IPS-20b (cell line): Measurements from ENCODE around the gene SMCHD1.

Experiments
- H3K27ac ChIP-seq: one replicate; pipeline ENCODE4 v1.5.1; 2013; ENCODE audit warnings: low read length
- H3K27me3 ChIP-seq: 2 replicates; pipeline ENCODE4 v1.6.1; 2013; ENCODE audit warnings: mild to moderate bottlenecking, low read length, inconsistent platforms; ENCODE audit not compliant: insufficient read depth
- H3K36me3 ChIP-seq: 2 replicates; pipeline ENCODE4 v1.6.1; 2013; ENCODE audit warnings: low read depth, mild to moderate bottlenecking, inconsistent platforms, low read length, moderate library complexity; ENCODE audit not compliant: insufficient read depth
- H3K4me1 ChIP-seq: 2 replicates; pipeline ENCODE4 v1.6.1; 2013; ENCODE audit warnings: mild to moderate bottlenecking, control low read depth, inconsistent platforms, low read length, moderate library complexity; ENCODE audit not compliant: insufficient read depth
- H3K4me3 ChIP-seq: 2 replicates; pipeline ENCODE4 v1.5.1; 2013; ENCODE audit warnings: mild to moderate bottlenecking, low read length, inconsistent platforms
- H3K9ac ChIP-seq: 2 replicates; pipeline ENCODE4 v1.6.1; 2013; ENCODE audit warnings: low read depth, mild to moderate bottlenecking, inconsistent platforms, low read length, moderate library complexity
- H3K9me3 ChIP-seq: 2 replicates; pipeline ENCODE4 v1.6.1; 2013; ENCODE audit warnings: mild to moderate bottlenecking, low read depth, low read length, inconsistent platforms; ENCODE audit not compliant: insufficient read depth

SMCHD1 gene

DNA sequence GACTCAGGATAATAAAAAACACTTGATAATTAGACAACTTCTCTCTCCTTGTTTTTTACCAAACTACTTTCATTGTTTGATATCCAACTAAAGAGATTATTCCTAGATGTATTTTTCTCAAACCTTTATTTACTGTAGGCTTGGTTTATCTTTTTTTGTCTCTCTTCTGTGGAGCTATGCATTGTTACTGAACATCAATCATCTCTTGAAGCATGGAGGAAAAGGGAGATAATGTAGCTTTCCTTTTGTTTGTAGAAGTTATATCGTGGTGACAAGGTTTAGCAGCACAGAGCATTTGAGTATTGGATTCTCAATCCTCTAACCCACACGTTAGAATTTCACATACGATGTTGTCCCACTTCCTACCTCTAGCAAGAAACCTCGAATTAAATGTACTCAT lies 41.7 kb downstream of the SMCHD1 start:
- H3K27me3 ChIP-seq, result no peaks in the 10 kb centered on the region
- peaks cover 94% of the 10 kb centered on the region for H3K36me3 ChIP-seq
- no peak overlapping the region for H3K9ac ChIP-seq
- H3K4me1 ChIP-seq, result no peaks in the 10 kb centered on the region
- no peaks in the 10 kb centered on the region for H3K9me3 ChIP-seq
- no peak overlapping the region for H3K4me3 ChIP-seq
- H3K27ac ChIP-seq, result no peak overlapping the region

- Histone ChIP-seq H3K36me3 (peaks cover 98% of the 10 kb centered on the region), H3K9ac (no peak overlapping the region), H3K4me1 (no peaks in the 10 kb centered on the region), H3K4me3 (no peak overlapping the region), H3K9me3 (no peaks in the 10 kb centered on the region), H3K27me3 (no peaks in the 10 kb centered on the region), H3K27ac (no peak overlapping the region)
Measured at GRCh38 chr18:2699001-2699400, 43.5 kb downstream of the SMCHD1 start.

- H3K36me3 ChIP-seq, result peaks cover 90% of the 10 kb centered on the region
- H3K4me1 ChIP-seq, result no peaks in the 10 kb centered on the region
- H3K4me3 ChIP-seq, result no peak overlapping the region
- H3K27me3 ChIP-seq, result no peaks in the 10 kb centered on the region
- no peak overlapping the region for H3K27ac ChIP-seq
- H3K9ac ChIP-seq, result no peak overlapping the region
- H3K9me3 ChIP-seq, result no peaks in the 10 kb centered on the region
Measured at GRCh38 chr18:2704541-2704940, 49.0 kb downstream of the SMCHD1 start.

- Histone ChIP-seq H3K4me1 (no peaks in the 10 kb centered on the region), H3K9ac (no peak overlapping the region), H3K36me3 (peaks cover 85% of the 10 kb centered on the region), H3K27ac (no peak overlapping the region), H3K27me3 (no peaks in the 10 kb centered on the region), H3K4me3 (no peak overlapping the region), H3K9me3 (no peaks in the 10 kb centered on the region)
Measured at GRCh38 chr18:2706903-2707302, 51.4 kb downstream of the SMCHD1 start.

DNA sequence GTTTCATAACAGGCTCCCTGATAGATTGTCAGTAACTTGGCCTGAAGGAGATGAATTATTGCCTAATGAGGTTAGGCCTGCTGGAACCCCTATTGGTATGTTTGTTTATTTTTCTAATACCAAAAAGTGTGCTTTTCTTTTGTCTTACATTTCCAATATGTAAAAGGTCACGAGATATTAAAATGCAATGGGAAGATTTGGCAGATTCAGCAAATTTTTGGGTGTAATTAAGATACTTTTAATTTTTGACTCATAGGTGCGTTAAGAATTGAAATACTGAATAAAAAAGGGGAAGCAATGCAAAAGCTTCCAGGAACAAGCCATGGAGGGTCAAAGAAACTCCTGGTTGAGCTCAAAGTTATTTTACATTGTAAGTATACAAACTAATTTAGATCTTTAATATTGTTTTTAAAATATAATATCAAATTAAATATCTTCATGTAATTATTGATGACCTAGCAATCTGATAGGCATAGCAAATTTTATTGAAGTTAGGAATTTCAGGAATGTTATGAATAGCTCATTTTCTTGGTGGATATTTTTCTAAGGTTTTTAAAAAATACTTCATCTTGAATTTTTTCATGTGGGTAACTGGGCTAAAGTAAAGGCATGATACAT lies 52.1 kb downstream of the SMCHD1 start:
- no peak overlapping the region for H3K9ac ChIP-seq
- no peaks in the 10 kb centered on the region for H3K4me1 ChIP-seq
- peaks cover 85% of the 10 kb centered on the region for H3K36me3 ChIP-seq
- no peaks in the 10 kb centered on the region for H3K27me3 ChIP-seq
- no peaks in the 10 kb centered on the region for H3K9me3 ChIP-seq
- no peak overlapping the region for H3K27ac ChIP-seq
- H3K4me3 ChIP-seq, result no peak overlapping the region

- no peak overlapping the region for H3K4me3 ChIP-seq
- peaks cover 72% of the 10 kb centered on the region for H3K36me3 ChIP-seq
- no peaks in the 10 kb centered on the region for H3K9me3 ChIP-seq
- H3K4me1 ChIP-seq, result peaks cover 2% of the 10 kb centered on the region; the same call in 1 of the 2 replicates
- H3K9ac ChIP-seq, result no peak overlapping the region
- no peaks in the 10 kb centered on the region for H3K27me3 ChIP-seq
- no peak overlapping the region for H3K27ac ChIP-seq
Measured at GRCh38 chr18:2709316-2709715, 53.8 kb downstream of the SMCHD1 start.

DNA sequence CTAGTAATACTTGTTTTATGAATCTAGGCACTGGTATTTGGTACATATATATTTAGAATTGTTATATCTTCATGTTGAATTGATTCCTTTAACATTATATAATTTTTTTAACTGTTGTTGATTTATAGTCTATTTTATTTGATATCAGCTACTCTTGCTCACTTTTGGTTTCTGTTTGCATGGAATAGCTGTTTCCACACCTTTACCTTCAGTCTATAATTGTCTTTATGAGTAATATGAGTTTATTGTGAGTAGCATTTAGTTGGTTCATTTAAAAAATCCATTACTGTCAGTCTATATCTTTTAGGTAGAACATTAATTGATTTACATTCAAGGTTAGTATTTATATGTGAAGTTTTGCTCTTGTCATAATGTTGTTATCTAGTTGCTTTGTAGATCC lies 58.6 kb downstream of the SMCHD1 start:
- peaks cover 57% of the 10 kb centered on the region for H3K36me3 ChIP-seq
- H3K4me3 ChIP-seq, result no peak overlapping the region
- no peaks in the 10 kb centered on the region for H3K9me3 ChIP-seq
- H3K9ac ChIP-seq, result no peak overlapping the region
- H3K27ac ChIP-seq, result no peak overlapping the region
- H3K4me1 ChIP-seq, result peaks cover 7% of the 10 kb centered on the region; the same call in 1 of the 2 replicates
- H3K27me3 ChIP-seq, result no peaks in the 10 kb centered on the region

- no peaks in the 10 kb centered on the region for H3K9me3 ChIP-seq
- no peak overlapping the region for H3K4me3 ChIP-seq
- peaks cover 7% of the 10 kb centered on the region; the same call in 1 of the 2 replicates for H3K4me1 ChIP-seq
- H3K36me3 ChIP-seq, result peaks cover 53% of the 10 kb centered on the region
- H3K9ac ChIP-seq, result no peak overlapping the region
- H3K27me3 ChIP-seq, result no peaks in the 10 kb centered on the region
- no peak overlapping the region for H3K27ac ChIP-seq
Measured at GRCh38 chr18:2715990-2716389, 60.5 kb downstream of the SMCHD1 start.

GRCh38 chr18:2716394-2717326 lies 61.1 kb downstream of the SMCHD1 start:
- Histone ChIP-seq H3K9ac (no peak overlapping the region), H3K27me3 (no peaks in the 10 kb centered on the region), H3K4me3 (no peak overlapping the region), H3K4me1 (peaks cover 7% of the 10 kb centered on the region; the same call in 1 of the 2 replicates), H3K36me3 (peaks cover 58% of the 10 kb centered on the region), H3K9me3 (no peaks in the 10 kb centered on the region), H3K27ac (no peak overlapping the region)

DNA sequence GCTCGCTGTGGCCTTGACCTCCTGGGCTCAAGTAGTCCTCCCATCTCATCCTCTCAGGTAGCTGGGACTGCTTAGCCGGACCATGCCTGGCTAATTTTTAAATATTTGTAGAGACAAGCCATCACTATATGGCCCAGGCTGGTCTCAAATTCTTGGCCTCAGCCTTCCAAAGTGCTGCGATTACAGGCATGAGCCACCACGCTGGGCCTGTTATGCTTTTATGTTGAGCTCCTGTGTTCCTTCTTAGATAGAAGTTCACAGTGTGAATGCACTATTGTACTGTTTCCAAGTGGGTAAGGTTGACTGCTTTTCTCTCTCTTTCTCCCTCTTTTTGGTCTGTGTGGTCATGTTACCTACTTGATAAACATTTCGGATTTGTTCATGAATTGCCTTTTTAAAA lies 61.9 kb downstream of the SMCHD1 start:
- Histone ChIP-seq H3K27me3 (no peaks in the 10 kb centered on the region), H3K27ac (no peak overlapping the region), H3K9me3 (no peaks in the 10 kb centered on the region), H3K4me3 (no peak overlapping the region), H3K4me1 (peaks cover 7% of the 10 kb centered on the region; the same call in 1 of the 2 replicates), H3K36me3 (peaks cover 58% of the 10 kb centered on the region), H3K9ac (no peak overlapping the region)

- peaks cover 64% of the 10 kb centered on the region for H3K36me3 ChIP-seq
Measured at GRCh38 chr18:2719040-2719439, 63.5 kb downstream of the SMCHD1 start.

GRCh38 chr18:2723207-2723606 lies 67.7 kb downstream of the SMCHD1 start:
- no peak overlapping the region for H3K27ac ChIP-seq
- H3K4me3 ChIP-seq, result no peak overlapping the region
- H3K27me3 ChIP-seq, result no peaks in the 10 kb centered on the region
- no peak overlapping the region for H3K9ac ChIP-seq
- no peaks in the 10 kb centered on the region for H3K9me3 ChIP-seq
- peaks cover 83% of the 10 kb centered on the region for H3K36me3 ChIP-seq
- H3K4me1 ChIP-seq, result no peaks in the 10 kb centered on the region

More at GRCh38 chr18:2719040-2719439, 63.5 kb downstream of the SMCHD1 start:
- Histone ChIP-seq H3K27me3 (no peaks in the 10 kb centered on the region), H3K4me1 (peaks cover 7% of the 10 kb centered on the region; the same call in 1 of the 2 replicates), H3K4me3 (no peak overlapping the region), H3K27ac (no peak overlapping the region), H3K9ac (no peak overlapping the region), H3K9me3 (no peaks in the 10 kb centered on the region)
